ENCODE measurements around the gene PLK3. TPM values are rescaled to one million over a fixed set of nuclear protein-coding genes. Genes with fewer than 3 reads are reported as not detected.
"Not testable (repeated sequence)": the region's sequence is repeated elsewhere in the genome, so short reads cannot be mapped to it uniquely, and the experiment has no call there.

The PLK3 gene
- total RNA-seq, 2 donors from 2014 or later, result 103 to 142 TPM

GRCh38 chr1:44821240-44821715, 21.1 kb downstream of the PLK3 start:
- no peaks in the 10 kb centered on the region for H3K36me3 ChIP-seq
- ATAC-seq (ENCODE audit: insufficient number of reproducible peaks, low FRiP score, low read depth) (no peak), DNase-seq (ENCODE audit: low spot score) (no peak)
- peaks cover 3 to 32% of the 10 kb centered on the region in 2 donors for H3K4me1 ChIP-seq (ENCODE audit: control insufficient read depth in 1 of 2, low read depth in 2 of 2)
- no peak overlapping the region for H3K4me3 ChIP-seq
- peak overlapping the region; percentile 91 to 97 for H3K27ac ChIP-seq
- TF ChIP-seq, protein P1, sequence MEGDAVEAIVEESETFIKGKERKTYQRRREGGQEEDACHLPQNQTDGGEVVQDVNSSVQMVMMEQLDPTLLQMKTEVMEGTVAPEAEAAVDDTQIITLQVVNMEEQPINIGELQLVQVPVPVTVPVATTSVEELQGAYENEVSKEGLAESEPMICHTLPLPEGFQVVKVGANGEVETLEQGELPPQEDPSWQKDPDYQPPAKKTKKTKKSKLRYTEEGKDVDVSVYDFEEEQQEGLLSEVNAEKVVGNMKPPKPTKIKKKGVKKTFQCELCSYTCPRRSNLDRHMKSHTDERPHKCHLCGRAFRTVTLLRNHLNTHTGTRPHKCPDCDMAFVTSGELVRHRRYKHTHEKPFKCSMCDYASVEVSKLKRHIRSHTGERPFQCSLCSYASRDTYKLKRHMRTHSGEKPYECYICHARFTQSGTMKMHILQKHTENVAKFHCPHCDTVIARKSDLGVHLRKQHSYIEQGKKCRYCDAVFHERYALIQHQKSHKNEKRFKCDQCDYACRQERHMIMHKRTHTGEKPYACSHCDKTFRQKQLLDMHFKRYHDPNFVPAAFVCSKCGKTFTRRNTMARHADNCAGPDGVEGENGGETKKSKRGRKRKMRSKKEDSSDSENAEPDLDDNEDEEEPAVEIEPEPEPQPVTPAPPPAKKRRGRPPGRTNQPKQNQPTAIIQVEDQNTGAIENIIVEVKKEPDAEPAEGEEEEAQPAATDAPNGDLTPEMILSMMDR (IDR thresholded peaks at IDR 0.05), result no peak
- H3K27me3 ChIP-seq (replicated peaks; ENCODE audit: insufficient read depth), result no peaks in the 10 kb centered on the region
- no peaks in the 10 kb centered on the region for H3K9me3 ChIP-seq

- H3K4me1 ChIP-seq (ENCODE audit: control insufficient read depth in 1 of 2, low read depth in 2 of 2), result peaks cover 3 to 32% of the 10 kb centered on the region in 2 donors
- DNase-seq (ENCODE audit: low spot score) (no peak), ATAC-seq (ENCODE audit: insufficient number of reproducible peaks, low FRiP score, low read depth) (no peak)
- no peak overlapping the region for H3K27ac ChIP-seq
- H3K4me3 ChIP-seq, result no peak overlapping the region
- H3K36me3 ChIP-seq, result no peaks in the 10 kb centered on the region
- H3K9me3 ChIP-seq, result no peaks in the 10 kb centered on the region
- no peaks in the 10 kb centered on the region for H3K27me3 ChIP-seq (replicated peaks; ENCODE audit: insufficient read depth)
- TF ChIP-seq, protein P1 (IDR thresholded peaks at IDR 0.05), result no peak
Observed at GRCh38 chr1:44822131-44822701, 22.0 kb downstream of the PLK3 start.

DNA sequence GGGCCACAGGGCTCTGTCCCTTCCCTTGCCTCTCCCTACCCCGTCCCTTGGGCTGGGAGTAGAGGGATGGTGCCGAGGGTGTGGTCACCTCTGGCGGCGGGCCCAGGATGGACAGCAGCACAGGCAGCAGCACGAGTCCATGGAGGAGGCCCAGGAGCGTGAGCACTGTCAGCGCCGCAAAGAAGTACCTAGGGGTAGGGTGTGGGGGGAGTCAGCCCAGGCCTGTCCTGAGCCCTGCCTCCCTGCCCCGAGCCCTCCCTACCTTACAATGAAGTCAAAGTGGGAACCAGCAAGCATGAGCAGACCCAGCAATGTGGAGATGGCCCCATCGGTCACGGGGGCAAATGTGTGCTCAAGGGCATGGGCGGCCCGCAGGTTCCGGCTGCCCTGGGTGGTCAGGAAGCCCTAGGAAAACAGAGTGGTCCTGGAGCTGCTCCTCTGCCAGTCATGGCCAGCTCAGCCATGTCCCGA, 22.8 kb downstream of the PLK3 start:
- H3K36me3 ChIP-seq, result no peaks in the 10 kb centered on the region
- no peaks in the 10 kb centered on the region for H3K9me3 ChIP-seq
- no peak for DNase-seq (ENCODE audit: low spot score)
- peaks cover 3 to 32% of the 10 kb centered on the region in 2 donors for H3K4me1 ChIP-seq (ENCODE audit: control insufficient read depth in 1 of 2, low read depth in 2 of 2)
- no peaks in the 10 kb centered on the region for H3K27me3 ChIP-seq (replicated peaks; ENCODE audit: insufficient read depth)
- no peak for ATAC-seq (ENCODE audit: insufficient number of reproducible peaks, low FRiP score, low read depth)
- no peak overlapping the region for H3K27ac ChIP-seq
- no peak overlapping the region for H3K4me3 ChIP-seq
- TF ChIP-seq, protein P1 (IDR thresholded peaks at IDR 0.05), result no peak

- not testable (repeated sequence) for ATAC-seq (ENCODE audit: insufficient number of reproducible peaks, low FRiP score, low read depth); H3K36me3 ChIP-seq; H3K9me3 ChIP-seq; DNase-seq (ENCODE audit: low spot score); H3K4me3 ChIP-seq; H3K27ac ChIP-seq; H3K27me3 ChIP-seq (replicated peaks; ENCODE audit: insufficient read depth)
- peaks cover 3 to 18% of the 10 kb centered on the region in 2 donors for H3K4me1 ChIP-seq (ENCODE audit: control insufficient read depth in 1 of 2, low read depth in 2 of 2)
Observed at GRCh38 chr1:44824392-44824791, 24.2 kb downstream of the PLK3 start.

DNA sequence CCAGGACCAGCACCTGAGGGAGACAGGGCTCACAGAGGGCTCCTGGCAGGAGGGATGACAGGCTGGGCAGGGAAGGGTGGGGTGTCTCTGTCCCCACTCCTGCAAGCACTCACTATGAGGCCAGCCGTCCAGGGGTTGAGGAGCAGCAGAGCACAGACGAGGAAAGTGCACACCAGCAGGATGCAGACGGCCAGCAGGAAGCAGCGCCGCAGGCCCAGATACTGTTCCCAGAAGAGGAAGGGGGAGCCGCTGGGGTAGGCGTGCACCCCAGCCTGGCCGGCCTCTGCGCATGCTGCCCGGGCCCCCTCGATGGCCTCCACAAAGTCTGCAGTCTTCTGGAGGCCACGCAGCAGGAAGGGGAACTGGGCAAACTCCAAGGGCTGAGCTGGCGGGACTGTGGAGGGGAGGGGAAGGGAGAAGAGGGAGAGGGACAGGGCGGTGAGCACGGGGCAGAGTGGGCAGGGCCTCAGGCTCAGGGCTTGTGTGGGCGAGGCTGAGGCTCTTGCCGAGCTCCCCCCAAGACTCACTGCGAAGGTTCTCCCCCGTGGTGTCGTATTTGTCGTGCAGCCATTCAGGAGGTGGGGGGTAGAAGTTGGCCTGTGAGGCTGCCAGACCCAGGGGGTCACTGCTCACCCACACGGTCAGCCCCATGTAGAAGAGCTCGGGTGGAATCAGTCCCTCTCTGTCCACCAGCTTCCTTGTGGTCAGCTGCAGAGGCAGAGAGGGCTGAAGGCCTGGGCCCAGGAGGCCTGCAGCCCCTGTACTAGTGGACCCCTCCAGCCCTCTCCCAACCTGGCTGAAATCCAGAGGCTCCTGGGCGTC, 26.4 kb downstream of the PLK3 start:
- Histone ChIP-seq H3K36me3 (no peaks in the 10 kb centered on the region), H3K4me3 (no peak overlapping the region), H3K4me1 (ENCODE audit: control insufficient read depth in 1 of 2, low read depth in 2 of 2) (no peaks in the 10 kb centered on the region), H3K27me3 (replicated peaks; ENCODE audit: insufficient read depth) (no peaks in the 10 kb centered on the region), H3K27ac (peak overlapping the region in 1 of 2 donors; percentile 11), H3K9me3 (no peaks in the 10 kb centered on the region)
- TF ChIP-seq, protein P1 (IDR thresholded peaks at IDR 0.05), result no peak
- DNase-seq (ENCODE audit: low spot score) (no peak), ATAC-seq (ENCODE audit: insufficient number of reproducible peaks, low FRiP score, low read depth) (no peak)
